ENCODE measurements around the gene NUP188. TPM values are rescaled to one million over a fixed set of nuclear protein-coding genes. Genes with fewer than 3 reads are reported as not detected.

Gene NUP188
- total and polyA plus RNA-seq, 2 of the 13 experiments (the other 11 are each of a cell fraction or from before 2014, with no cell fraction given): 28.0 to 38.5 TPM

GRCh38 chr9:128919402-128920089 is 28.0 kb upstream of the NUP188 start (continued):
- TF ChIP-seq ZSCAN5A (CRISPR knock-in tag; IDR thresholded peaks at IDR 0.05; ENCODE audit: borderline replicate concordance): no peak
- no peak for TF ChIP-seq SIX4 (CRISPR knock-in tag; IDR thresholded peaks at IDR 0.05)
- TF ChIP-seq U2AF2 (IDR thresholded peaks at IDR 0.05; ENCODE audit: low read depth, low read length): no peak
- TF ChIP-seq HOXA3 (CRISPR knock-in tag; IDR thresholded peaks at IDR 0.05): peak; percentile 78
- no peak for TF ChIP-seq ZNF329 (CRISPR knock-in tag; IDR thresholded peaks at IDR 0.05; ENCODE audit: low read depth)
- TF ChIP-seq ZSCAN21 (CRISPR knock-in tag; IDR thresholded peaks at IDR 0.05; ENCODE audit: borderline replicate concordance): no peak
- TF ChIP-seq NR2F2 (IDR thresholded peaks at IDR 0.05; ENCODE audit: borderline replicate concordance, low read depth): no peak
- no peak for TF ChIP-seq HIVEP1 (CRISPR knock-in tag; IDR thresholded peaks at IDR 0.05)
- no peak for TF ChIP-seq EEA1 (CRISPR knock-in tag; IDR thresholded peaks at IDR 0.05; ENCODE audit: borderline replicate concordance)
- no peak for TF ChIP-seq TP53 (CRISPR knock-in tag; conservative IDR thresholded peaks at IDR 0.05)
- no peak for TF ChIP-seq CENPT (CRISPR knock-in tag; IDR thresholded peaks at IDR 0.05; ENCODE audit: low read depth)
- no peak for TF ChIP-seq ZNF337 (CRISPR knock-in tag; IDR thresholded peaks at IDR 0.05; ENCODE audit: borderline replicate concordance, low read depth)
- TF ChIP-seq RBM22 (optimal IDR thresholded peaks at IDR 0.05; ENCODE audit: low read length): no peak
- no peak for TF ChIP-seq IKZF4 (CRISPR knock-in tag; IDR thresholded peaks at IDR 0.05; ENCODE audit: borderline replicate concordance, low read depth, not compliant biosample characterization)
- no peak for TF ChIP-seq PITX1 (CRISPR knock-in tag; IDR thresholded peaks at IDR 0.05)
- no peak for TF ChIP-seq ZNF883 (CRISPR knock-in tag; IDR thresholded peaks at IDR 0.05; ENCODE audit: not compliant biosample characterization)
- TF ChIP-seq SOX5 (CRISPR knock-in tag; IDR thresholded peaks at IDR 0.05; ENCODE audit: borderline replicate concordance): peak; percentile 38; the same call in 1 of the 2 replicates
- no peak for TF ChIP-seq TBX3 (IDR thresholded peaks at IDR 0.05; ENCODE audit: borderline replicate concordance)
- no peak for TF ChIP-seq ZNF24 (IDR thresholded peaks at IDR 0.05)
- no peak for TF ChIP-seq ZNF7 (CRISPR knock-in tag; IDR thresholded peaks at IDR 0.05)
- TF ChIP-seq ZNF737 (CRISPR knock-in tag; IDR thresholded peaks at IDR 0.05; ENCODE audit: borderline replicate concordance): no peak
- TF ChIP-seq SP4 (CRISPR knock-in tag; IDR thresholded peaks at IDR 0.05): no peak
- TF ChIP-seq SOX13 (IDR thresholded peaks at IDR 0.05): no peak
- peak in 1 of 2 experiments; percentile 36; a peak in 1 of 4 replicates for TF ChIP-seq SOX13 (CRISPR knock-in tag; conservative IDR thresholded peaks at IDR 0.05 in 1 of 2, IDR thresholded peaks at IDR 0.05 in 1 of 2)
- TF ChIP-seq TFDP2 (CRISPR knock-in tag; IDR thresholded peaks at IDR 0.05): peak; percentile 55; the same call in 1 of the 2 replicates
- TF ChIP-seq HNF4G (IDR thresholded peaks at IDR 0.05; ENCODE audit: borderline replicate concordance, low read depth, low read length): peak; percentile 84
- TF ChIP-seq HNF4G (CRISPR knock-in tag; IDR thresholded peaks at IDR 0.05; ENCODE audit: borderline replicate concordance, low read depth): 0 out of 2 replicates have a peak, but pooled peaks have one; percentile 69
- TF ChIP-seq KLF15 (CRISPR knock-in tag; IDR thresholded peaks at IDR 0.05; ENCODE audit: borderline replicate concordance): no peak

All from HepG2 (cell line).